HFFc6 (cell line): Measurements from ENCODE around the gene AGPAT3. TPM values are rescaled to one million over a fixed set of nuclear protein-coding genes. Genes with fewer than 3 reads are reported as not detected.

Experiments used
- DNase-seq: peaks from one replicate; pipeline ENCODE4 v3.0.0-alpha.2; 2018
- H3K27ac Mint-ChIP-seq: 2 replicates; pipeline ENCODE4 v1.8.0; 2020; ENCODE audit warnings: mild to moderate bottlenecking, mixed read lengths
- H3K27me3 Mint-ChIP-seq: 2 replicates; pipeline ENCODE4 v1.8.0; 2021; ENCODE audit warnings: mild to moderate bottlenecking, moderate library complexity, mixed read lengths; ENCODE audit not compliant: insufficient read depth
- H3K36me3 Mint-ChIP-seq: 2 replicates; pipeline ENCODE4 v1.8.0; 2021; ENCODE audit warnings: low read depth, mixed read lengths
- H3K4me1 Mint-ChIP-seq: 2 replicates; pipeline ENCODE4 v1.8.0; 2020; ENCODE audit warnings: low read depth, mixed read lengths
- H3K4me3 Mint-ChIP-seq: 2 replicates; pipeline ENCODE4 v1.8.0; 2020; ENCODE audit warnings: mild to moderate bottlenecking, moderate library complexity, mixed read lengths
- H3K9me3 Mint-ChIP-seq: 2 replicates; pipeline ENCODE4 v1.8.0; 2020; ENCODE audit warnings: mild to moderate bottlenecking, mixed read lengths
- CTCF ChIP-seq: fragments of 200-600 bp; sonication (generic); IDR thresholded peaks from 2 replicates; pipeline ENCODE4 v1.5.0; 2021; ENCODE audit warnings: antibody characterized with exemption, mild to moderate bottlenecking
- total RNA-seq, 6 experiments: library from RNA; stranded (reverse); fragmentation: NEBNext Ultra II Directional; extraction: Animal tissue kit (Norgen Biotek cat#: 25700); gene quantifications; 2 replicates in 1 of 6; 3 replicates in 5 of 6; pipeline ENCODE4 v1.2.3, GENCODE V29; 2021

Gene AGPAT3
- total RNA-seq, 6 experiments from 2014 or later, result 94.6 to 114 (median 97.8) TPM

DNA sequence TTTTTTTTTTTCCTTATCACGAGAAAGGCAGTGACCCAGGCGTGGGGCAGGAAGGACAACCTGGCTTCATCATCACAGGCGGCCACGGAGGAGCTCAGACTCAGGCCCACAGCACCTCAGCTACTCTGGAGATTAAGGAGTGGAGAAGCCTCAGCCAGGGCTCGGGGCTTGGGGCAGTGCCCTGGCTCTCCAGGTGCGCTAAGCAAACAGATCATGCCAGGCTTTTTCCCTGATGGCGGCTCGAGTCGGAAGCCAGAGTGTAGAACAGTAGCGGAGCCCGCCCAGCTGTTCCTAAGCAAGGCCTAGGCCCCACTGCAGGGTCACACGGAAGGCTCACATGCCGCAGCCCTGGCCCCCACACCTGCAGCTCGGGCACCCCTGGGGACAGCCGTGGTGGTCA, 70.7 kb downstream of the AGPAT3 start:
- Mint-ChIP-seq H3K4me1 (no peaks in the 10 kb centered on the region), H3K4me3 (no peak overlapping the region), H3K9me3 (no peaks in the 10 kb centered on the region), H3K27me3 (peaks cover 1% of the 10 kb centered on the region; the same call in 1 of the 2 replicates), H3K36me3 (peaks cover 11% of the 10 kb centered on the region), H3K27ac (no peak overlapping the region)
- DNase-seq, result no peak
- no peak for TF ChIP-seq CTCF

GRCh38 chr21:43936247-43936967, 71.4 kb downstream of the AGPAT3 start:
- Mint-ChIP-seq H3K27ac (no peak overlapping the region), H3K4me1 (no peaks in the 10 kb centered on the region), H3K4me3 (no peak overlapping the region), H3K27me3 (peaks cover 1% of the 10 kb centered on the region; the same call in 1 of the 2 replicates), H3K9me3 (no peaks in the 10 kb centered on the region), H3K36me3 (peaks cover 11% of the 10 kb centered on the region)
- DNase-seq, result no peak
- no peak for TF ChIP-seq CTCF

DNA sequence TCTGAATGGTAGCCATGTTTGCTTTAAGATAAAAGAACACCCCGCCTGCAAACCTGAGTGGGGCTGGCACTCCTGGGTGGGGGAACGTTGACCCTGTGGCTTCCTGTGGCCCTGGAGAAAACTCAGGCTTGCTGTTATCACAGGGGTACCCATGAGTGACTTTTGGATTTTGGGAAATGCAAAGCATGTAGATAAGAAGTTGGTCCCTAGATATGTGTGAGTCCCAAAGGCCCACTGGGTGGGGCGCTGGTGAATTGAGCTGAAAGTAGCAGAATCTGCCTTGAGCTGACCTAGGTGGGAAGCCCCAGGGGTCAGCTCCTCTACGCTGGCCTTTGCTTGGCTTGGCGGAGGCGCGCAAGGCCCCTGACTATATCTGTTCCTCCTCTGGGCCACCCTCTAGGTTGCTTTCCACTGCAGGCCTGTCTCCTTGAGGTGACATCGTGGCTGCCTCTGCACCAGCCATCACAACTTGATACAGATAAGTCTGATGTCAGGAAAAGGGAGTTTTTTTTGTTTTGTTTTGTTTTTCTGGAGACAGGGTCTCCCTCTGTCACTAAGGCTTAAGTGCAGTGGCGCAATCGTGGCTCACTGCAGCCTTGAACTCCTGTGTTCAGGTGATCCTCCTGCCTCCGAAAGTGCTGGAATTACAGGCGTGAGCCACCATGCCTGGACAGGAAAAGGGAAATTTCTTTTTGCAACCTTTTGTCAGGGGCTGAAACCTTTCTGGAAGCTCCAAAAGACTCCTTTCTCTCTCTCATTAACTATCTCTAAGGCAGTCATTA, 72.2 kb downstream of the AGPAT3 start:
- Mint-ChIP-seq H3K4me3 (no peak overlapping the region), H3K9me3 (no peaks in the 10 kb centered on the region), H3K4me1 (no peaks in the 10 kb centered on the region), H3K27me3 (peaks cover 1% of the 10 kb centered on the region; the same call in 1 of the 2 replicates), H3K36me3 (peaks cover 3% of the 10 kb centered on the region), H3K27ac (no peak overlapping the region)
- DNase-seq, result no peak
- TF ChIP-seq CTCF, result no peak

- peaks cover 1% of the 10 kb centered on the region; the same call in 1 of the 2 replicates for H3K27me3 Mint-ChIP-seq
- no peaks in the 10 kb centered on the region; the same call in 1 of the 2 replicates for H3K36me3 Mint-ChIP-seq
- H3K27ac Mint-ChIP-seq, result no peak overlapping the region
- no peak for TF ChIP-seq CTCF
- H3K4me3 Mint-ChIP-seq, result no peak overlapping the region
- no peaks in the 10 kb centered on the region for H3K9me3 Mint-ChIP-seq
- DNase-seq, result no peak
- H3K4me1 Mint-ChIP-seq, result no peaks in the 10 kb centered on the region
Measured at GRCh38 chr21:43937891-43938309, 72.9 kb downstream of the AGPAT3 start.

GRCh38 chr21:43938751-43939442, 73.9 kb downstream of the AGPAT3 start:
- DNase-seq, result no peak
- H3K9me3 Mint-ChIP-seq, result no peaks in the 10 kb centered on the region
- H3K4me3 Mint-ChIP-seq, result no peak overlapping the region
- H3K27me3 Mint-ChIP-seq, result no peaks in the 10 kb centered on the region; the same call in 1 of the 2 replicates
- H3K36me3 Mint-ChIP-seq, result no peaks in the 10 kb centered on the region
- no peaks in the 10 kb centered on the region for H3K4me1 Mint-ChIP-seq
- peak; percentile 75 for TF ChIP-seq CTCF
- no peak overlapping the region for H3K27ac Mint-ChIP-seq
